Measurements from ENCODE around the gene BLNK. TPM values are rescaled to one million over a fixed set of nuclear protein-coding genes. Genes with fewer than 3 reads are reported as not detected.

The BLNK gene
- total and polyA plus RNA-seq, 9 of the 15 experiments (the other 6 are each of a cell fraction or from before 2014, with no cell fraction given), result not detected

DNA sequence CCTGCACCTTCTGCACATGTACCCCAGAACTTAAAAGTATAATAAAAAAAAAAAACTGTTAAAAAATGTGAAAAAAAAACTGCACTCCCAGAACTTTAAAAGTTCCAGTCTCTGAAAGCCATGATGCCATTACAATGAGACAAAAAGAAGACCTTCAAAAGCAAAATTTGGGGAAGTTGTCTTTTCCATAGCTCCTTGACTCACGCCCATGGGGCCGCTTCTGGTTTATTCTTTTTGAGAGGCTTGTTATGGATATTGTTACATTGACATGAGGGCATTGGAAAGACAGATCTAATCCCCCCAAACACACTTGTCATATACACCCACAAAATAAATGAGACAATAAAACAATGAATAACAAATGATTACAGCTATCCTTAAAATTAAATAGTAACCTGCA lies 798 bp downstream of the BLNK start:
- no TSS peak for BruUV-seq (replicated peaks)

More for the DNA sequence above, 798 bp downstream of the BLNK start:
- TF ChIP-seq SOX6 (IDR thresholded peaks at IDR 0.05) (no peak), ZNF384 (IDR thresholded peaks at IDR 0.05; ENCODE audit: low read depth, low read length) (no peak), FOSL1 (tag; conservative IDR thresholded peaks at IDR 0.05) (no peak), SAFB (IDR thresholded peaks at IDR 0.05; ENCODE audit: borderline replicate concordance, low read depth, low read length) (no peak), SRSF1 (IDR thresholded peaks at IDR 0.05; ENCODE audit: low read depth, low read length) (no peak), ZNF766 (CRISPR knock-in tag; conservative IDR thresholded peaks at IDR 0.05) (no peak)
- TF ChIP-seq, protein P1, sequence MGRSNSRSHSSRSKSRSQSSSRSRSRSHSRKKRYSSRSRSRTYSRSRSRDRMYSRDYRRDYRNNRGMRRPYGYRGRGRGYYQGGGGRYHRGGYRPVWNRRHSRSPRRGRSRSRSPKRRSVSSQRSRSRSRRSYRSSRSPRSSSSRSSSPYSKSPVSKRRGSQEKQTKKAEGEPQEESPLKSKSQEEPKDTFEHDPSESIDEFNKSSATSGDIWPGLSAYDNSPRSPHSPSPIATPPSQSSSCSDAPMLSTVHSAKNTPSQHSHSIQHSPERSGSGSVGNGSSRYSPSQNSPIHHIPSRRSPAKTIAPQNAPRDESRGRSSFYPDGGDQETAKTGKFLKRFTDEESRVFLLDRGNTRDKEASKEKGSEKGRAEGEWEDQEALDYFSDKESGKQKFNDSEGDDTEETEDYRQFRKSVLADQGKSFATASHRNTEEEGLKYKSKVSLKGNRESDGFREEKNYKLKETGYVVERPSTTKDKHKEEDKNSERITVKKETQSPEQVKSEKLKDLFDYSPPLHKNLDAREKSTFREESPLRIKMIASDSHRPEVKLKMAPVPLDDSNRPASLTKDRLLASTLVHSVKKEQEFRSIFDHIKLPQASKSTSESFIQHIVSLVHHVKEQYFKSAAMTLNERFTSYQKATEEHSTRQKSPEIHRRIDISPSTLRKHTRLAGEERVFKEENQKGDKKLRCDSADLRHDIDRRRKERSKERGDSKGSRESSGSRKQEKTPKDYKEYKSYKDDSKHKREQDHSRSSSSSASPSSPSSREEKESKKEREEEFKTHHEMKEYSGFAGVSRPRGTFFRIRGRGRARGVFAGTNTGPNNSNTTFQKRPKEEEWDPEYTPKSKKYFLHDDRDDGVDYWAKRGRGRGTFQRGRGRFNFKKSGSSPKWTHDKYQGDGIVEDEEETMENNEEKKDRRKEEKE (IDR thresholded peaks at IDR 0.05; ENCODE audit: borderline replicate concordance in 1 of 2, control insufficient read depth in 1 of 2, low read depth in 2 of 2, low read length in 1 of 2), result no peak
- H4K20me1 ChIP-seq (replicated peaks; ENCODE audit: control insufficient read depth, insufficient read depth, low read length), result no peaks in the 10 kb centered on the region
- DNase-seq (ENCODE audit: extremely low read depth in 1 of 4, low spot score in 3 of 4), result no peak
- H3K27ac ChIP-seq (ENCODE audit: extremely low read depth, low read depth, low read length), result no peak overlapping the region
- no peaks in the 10 kb centered on the region for H3K36me3 ChIP-seq (ENCODE audit: control insufficient read depth, insufficient read depth, low read length)
- H2AFZ ChIP-seq (ENCODE audit: low read depth, low read length), result no peak overlapping the region
- in situ Hi-C loops (cut with MboI) (no loop called here), intact Hi-C loops (cut with micrococcal nuclease) (no loop called here)
- ATAC-seq, result no peak
- 5% methylated on average over 2 of the region's 2 CpGs for WGBS (ENCODE audit: insufficient coverage, low coverage, missing lambda C conversion rate)
- H3K4me3 ChIP-seq, result no peak overlapping the region
- POLR2A ChIA-PET, result interaction anchor here (0.6 to 2.0 kb wide), 3 partner anchors 9 to 638 kb away, joined by 3 to 7 read pairs (median 5); no protein-coding TSS in a partner anchor
- no peaks in the 10 kb centered on the region for H3K4me1 ChIP-seq (replicated peaks in 1 of 2; ENCODE audit: control insufficient read depth in 2 of 2, insufficient read depth in 2 of 2, low read length in 2 of 2)
- CTCF ChIA-PET (ENCODE audit: low intra/inter-chr PET ratio), result no interaction called here
- no peak for FAIRE-seq
- H3K4me2 ChIP-seq (ENCODE audit: insufficient read depth, low read length), result no peak overlapping the region
- no peaks in the 10 kb centered on the region for H3K9me1 ChIP-seq (ENCODE audit: control insufficient read depth, insufficient read depth, low read length)
- no peaks in the 10 kb centered on the region for H3K9me3 ChIP-seq (replicated peaks; ENCODE audit: control insufficient read depth, insufficient read depth, low read depth, low read length)
- no peak overlapping the region for H3K9ac ChIP-seq (ENCODE audit: insufficient read depth in 1 of 2, low read depth in 2 of 2, low read length in 2 of 2)
- no peaks in the 10 kb centered on the region for H3K79me2 ChIP-seq (ENCODE audit: control insufficient read depth, insufficient read depth, low read length)
- peaks cover 0 to 4% of the 10 kb centered on the region in 2 experiments; a peak in 1 of 5 replicates for H3K27me3 ChIP-seq (ENCODE audit: control insufficient read depth in 2 of 2, insufficient read depth in 2 of 2, low read length in 2 of 2)

All from K562 (cell line).